B cell (primary cell): ENCODE measurements around the gene CPNE4. TPM values are rescaled to one million over a fixed set of nuclear protein-coding genes. Genes with fewer than 3 reads are reported as not detected.

Experiments
- ATAC-seq: fragments of 200-7000 bp; cut with Tn5 transposase; one replicate; pipeline ENCODE4 v1.10.0; 2021; ENCODE audit warnings: low read depth, mild to moderate bottlenecking, moderate number of reproducible peaks, moderate library complexity
- CTCF ChIA-PET: fragments of 350-600 bp; sonication (Branson Sonifier 250); formaldehyde crosslinking; loops from one replicate; lab custom pipeline; 2021; ENCODE audit warnings: antibody characterized with exemption, inconsistent platforms; lab: Charles Lee
- POLR2A ChIA-PET: fragments of 350-600 bp; sonication (Branson Sonifier 250); formaldehyde crosslinking; loops from one replicate; lab custom pipeline; 2021; ENCODE audit warnings: antibody characterized with exemption; lab: Charles Lee
- DNase-seq: peaks from one replicate; pipeline ENCODE4 v3.0.0; 2013
- H2AFZ ChIP-seq: 2 replicates; pipeline ENCODE4 v1.6.1; 2012; ENCODE audit warnings: mild to moderate bottlenecking, low read depth, low read length; ENCODE audit not compliant: insufficient read depth, poor library complexity, severe bottlenecking
- H3K27ac ChIP-seq, 2 donors: 1 replicate in 1 of 2; 2 replicates in 1 of 2; pipeline ENCODE4 v1.5.1; 2012 to 2013; ENCODE audit warnings: low read length in 2 of 2, mild to moderate bottlenecking in 2 of 2, moderate library complexity in 1 of 2
- H3K27me3 ChIP-seq, 4 experiments: fragments of 200-600 bp in 1 of 4; sonication (generic) in 1 of 4; replicated peaks in 1 of 4; 1 replicate in 2 of 4; 2 replicates in 2 of 4; pipeline versions ENCODE4 v1.6.1 to v1.7.0; 2013 to 2016; ENCODE audit warnings: low read length in 3 of 4, mild to moderate bottlenecking in 2 of 4, mixed read lengths in 1 of 4, moderate library complexity in 1 of 4; ENCODE audit not compliant: insufficient read depth in 4 of 4, control insufficient read depth in 3 of 4; ENCODE audit errors: control extremely low read depth in 1 of 4
- H3K36me3 ChIP-seq, 2 experiments: replicated peaks in 1 of 2; 1 replicate in 1 of 2; 2 replicates in 1 of 2; pipeline versions ENCODE4 v1.6.1 to v1.7.1; 2013; ENCODE audit warnings: low read length in 1 of 2; ENCODE audit not compliant: insufficient read depth in 2 of 2, control insufficient read depth in 1 of 2; ENCODE audit errors: control extremely low read depth in 1 of 2, extremely low read depth in 1 of 2
- H3K4me1 ChIP-seq, 2 donors: fragments of 200-600 bp in 1 of 2; sonication (generic) in 1 of 2; 1 replicate in 1 of 2; 2 replicates in 1 of 2; pipeline versions ENCODE4 v1.5.1 to v1.6.1; 2013 to 2017; ENCODE audit warnings: low read length in 2 of 2; ENCODE audit not compliant: control insufficient read depth in 2 of 2, insufficient read depth in 2 of 2
- H3K4me2 ChIP-seq: replicated peaks from 2 replicates; pipeline ENCODE3; 2012; ENCODE audit warnings: mild to moderate bottlenecking, low read depth, low read length; ENCODE audit not compliant: poor library complexity, severe bottlenecking
- H3K4me3 ChIP-seq, 5 experiments: fragments of 200-600 bp in 1 of 5; sonication (generic) in 1 of 5; 1 replicate in 3 of 5; 2 replicates in 2 of 5; pipeline versions ENCODE4 v1.5.1 to v1.7.0; 2011 to 2016; ENCODE audit warnings: low read length in 4 of 5, mild to moderate bottlenecking in 4 of 5, low read depth in 2 of 5, control low read depth in 1 of 5, moderate library complexity in 1 of 5; ENCODE audit not compliant: insufficient read depth in 1 of 5; ENCODE audit errors: control extremely low read depth in 1 of 5, extremely low read depth in 1 of 5
- H3K79me2 ChIP-seq: fragments of 200-600 bp; sonication (generic); one replicate; pipeline ENCODE4 v1.6.0; 2016; ENCODE audit warnings: low read length; ENCODE audit not compliant: control insufficient read depth, insufficient read depth
- H3K9ac ChIP-seq: fragments of 200-600 bp; sonication (generic); 2 replicates; pipeline ENCODE4 v1.6.1; 2017; ENCODE audit warnings: mild to moderate bottlenecking, low read length, moderate library complexity
- H3K9me3 ChIP-seq, 3 donors: one replicate each; pipeline versions ENCODE4 v1.6.1 to v1.7.1; 2013; ENCODE audit warnings: low read length in 2 of 3; ENCODE audit not compliant: control insufficient read depth in 2 of 3, insufficient read depth in 1 of 3; ENCODE audit errors: control extremely low read depth in 1 of 3
- H4K20me1 ChIP-seq: 2 replicates; pipeline ENCODE4 v1.6.0; 2012; ENCODE audit warnings: mild to moderate bottlenecking, low read length; ENCODE audit not compliant: insufficient read depth, control insufficient read depth, poor library complexity, severe bottlenecking
- H3K27ac Mint-ChIP-seq: one replicate; pipeline ENCODE4 v1.8.0; 2021; ENCODE audit warnings: mixed read lengths
- H3K27me3 Mint-ChIP-seq: one replicate; pipeline ENCODE4 v1.8.0; 2021; ENCODE audit warnings: mixed read lengths
- H3K4me1 Mint-ChIP-seq: one replicate; pipeline ENCODE4 v1.8.0; 2021; ENCODE audit warnings: mixed read lengths
- H3K4me3 Mint-ChIP-seq: one replicate; pipeline ENCODE4 v1.8.0; 2021; ENCODE audit warnings: mixed read lengths
- H3K9me3 Mint-ChIP-seq: one replicate; pipeline ENCODE4 v1.8.0; 2022; ENCODE audit warnings: mixed read lengths; ENCODE audit not compliant: insufficient read depth
- EZH2 ChIP-seq: IDR thresholded peaks from 2 replicates; pipeline ENCODE4 v1.6.1; 2012; ENCODE audit warnings: borderline replicate concordance, low read depth, mild to moderate bottlenecking, moderate library complexity, low read length; ENCODE audit not compliant: insufficient read depth, poor library complexity, severe bottlenecking
- WGBS: methylation state at CpG from one replicate; pipeline ENCODE4 v1.1.5; 2013; ENCODE audit warnings: missing lambda C conversion rate; ENCODE audit not compliant: insufficient coverage; 5-methylcytosine and 5-hydroxymethylcytosine counted together
- intact Hi-C: fragments of 100-400 bp; cut with micrococcal nuclease; formaldehyde crosslinking; loops from one replicate; pipeline ENCODE4 v1.10.0; 2022
- polyA plus RNA-seq: library from polyadenylated mRNA; depleted of rRNA; stranded (reverse); fragments of >200 nt; gene quantifications from 2 replicates; pipeline ENCODE4 v1.2.3, GENCODE V29; 2012
- total RNA-seq, 2 donors: library from RNA; stranded (reverse); fragments of 120-200 nt in 1 of 2; gene quantifications; 1 replicate in 1 of 2; 2 replicates in 1 of 2; pipeline versions ENCODE4 v1.2.3 to v1.2.4, GENCODE V29; 2013 to 2022
- TF ChIP-seq, protein P1 (sequence below): fragments of 200-600 bp; IDR thresholded peaks from one replicate; pipeline ENCODE4 v1.8.0; 2022; ENCODE audit warnings: antibody characterized with exemption, mild to moderate bottlenecking

The CPNE4 gene
- total and polyA plus RNA-seq, 2 donors (not counting 1 experiment from before 2014, with no cell fraction given): not detected

DNA sequence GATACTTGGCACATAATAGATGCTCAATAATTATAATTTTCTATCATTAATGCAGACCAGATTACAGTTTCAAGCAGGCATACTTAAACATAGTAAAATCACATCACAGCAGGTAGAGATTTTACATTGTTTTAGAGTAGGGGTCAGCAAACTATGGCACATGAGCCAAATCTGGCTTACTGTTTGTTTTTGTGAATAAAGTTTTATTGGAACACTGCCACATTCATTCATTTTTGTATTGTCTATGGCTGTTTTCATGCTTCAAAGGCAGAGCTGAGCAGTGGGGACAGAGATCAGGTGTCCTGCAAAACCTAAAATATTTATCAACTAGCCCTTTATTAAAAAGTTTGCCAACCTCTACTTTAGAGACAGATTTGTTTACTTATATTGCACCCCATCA is 342.5 kb downstream of the CPNE4 start:
- Histone ChIP-seq H4K20me1 (no peaks in the 10 kb centered on the region), H3K4me1 (no peaks in the 10 kb centered on the region), H3K36me3 (no peaks in the 10 kb centered on the region), H3K9ac (no peak overlapping the region), H3K4me2 (no peak overlapping the region), H3K4me3 (no peak overlapping the region), H3K27me3 (no peaks in the 10 kb centered on the region), H3K79me2 (no peaks in the 10 kb centered on the region), H3K9me3 (no peaks in the 10 kb centered on the region), H2AFZ (no peak overlapping the region), H3K27ac (no peak overlapping the region)
- DNase-seq (no peak), ATAC-seq (no peak)
- H3K27ac Mint-ChIP-seq: no peak overlapping the region
- POLR2A ChIA-PET: no interaction called here
- H3K4me1 Mint-ChIP-seq: no peaks in the 10 kb centered on the region
- H3K27me3 Mint-ChIP-seq: peaks cover 2% of the 10 kb centered on the region
- no peaks in the 10 kb centered on the region for H3K9me3 Mint-ChIP-seq
- no peak for TF ChIP-seq EZH2
- TF ChIP-seq, protein P1, sequence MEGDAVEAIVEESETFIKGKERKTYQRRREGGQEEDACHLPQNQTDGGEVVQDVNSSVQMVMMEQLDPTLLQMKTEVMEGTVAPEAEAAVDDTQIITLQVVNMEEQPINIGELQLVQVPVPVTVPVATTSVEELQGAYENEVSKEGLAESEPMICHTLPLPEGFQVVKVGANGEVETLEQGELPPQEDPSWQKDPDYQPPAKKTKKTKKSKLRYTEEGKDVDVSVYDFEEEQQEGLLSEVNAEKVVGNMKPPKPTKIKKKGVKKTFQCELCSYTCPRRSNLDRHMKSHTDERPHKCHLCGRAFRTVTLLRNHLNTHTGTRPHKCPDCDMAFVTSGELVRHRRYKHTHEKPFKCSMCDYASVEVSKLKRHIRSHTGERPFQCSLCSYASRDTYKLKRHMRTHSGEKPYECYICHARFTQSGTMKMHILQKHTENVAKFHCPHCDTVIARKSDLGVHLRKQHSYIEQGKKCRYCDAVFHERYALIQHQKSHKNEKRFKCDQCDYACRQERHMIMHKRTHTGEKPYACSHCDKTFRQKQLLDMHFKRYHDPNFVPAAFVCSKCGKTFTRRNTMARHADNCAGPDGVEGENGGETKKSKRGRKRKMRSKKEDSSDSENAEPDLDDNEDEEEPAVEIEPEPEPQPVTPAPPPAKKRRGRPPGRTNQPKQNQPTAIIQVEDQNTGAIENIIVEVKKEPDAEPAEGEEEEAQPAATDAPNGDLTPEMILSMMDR: no peak
- H3K4me3 Mint-ChIP-seq: no peak overlapping the region
- CTCF ChIA-PET: no interaction called here
- intact Hi-C loops: no loop called here

DNA sequence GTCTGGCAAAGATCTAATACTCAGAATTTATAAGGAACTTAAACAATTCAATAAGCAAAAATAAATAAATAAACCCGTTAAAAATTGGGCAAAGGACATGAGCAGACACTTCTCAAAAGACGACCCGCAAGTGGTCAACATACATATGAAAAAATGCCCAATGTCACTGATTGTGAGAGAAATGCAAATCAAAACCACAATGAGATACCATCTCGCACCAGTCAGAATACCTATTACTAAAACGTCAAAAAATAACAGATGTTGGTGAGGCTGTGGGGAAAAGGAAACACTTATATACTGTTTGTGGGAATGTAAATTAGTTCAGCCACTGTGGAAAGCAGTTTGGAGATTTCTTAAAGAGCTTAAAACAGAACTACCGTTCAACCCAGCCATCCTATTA is 344.0 kb downstream of the CPNE4 start:
- intact Hi-C loops: no loop called here
- H3K9me3 Mint-ChIP-seq: no peaks in the 10 kb centered on the region
- Histone ChIP-seq H3K27ac (no peak overlapping the region), H3K36me3 (no peaks in the 10 kb centered on the region), H3K9me3 (no peaks in the 10 kb centered on the region), H3K27me3 (no peaks in the 10 kb centered on the region), H2AFZ (no peak overlapping the region), H3K4me1 (no peaks in the 10 kb centered on the region), H3K4me2 (no peak overlapping the region), H3K79me2 (no peaks in the 10 kb centered on the region), H3K4me3 (no peak overlapping the region), H3K9ac (no peak overlapping the region), H4K20me1 (no peaks in the 10 kb centered on the region)
- WGBS: 67% methylated on average over 1 of the region's 6 CpGs
- TF ChIP-seq, protein P1: no peak
- no peak for TF ChIP-seq EZH2
- DNase-seq (no peak), ATAC-seq (no peak)
- no peak overlapping the region for H3K27ac Mint-ChIP-seq
- CTCF ChIA-PET: no interaction called here
- POLR2A ChIA-PET: no interaction called here
- no peak overlapping the region for H3K4me3 Mint-ChIP-seq
- peaks cover 9% of the 10 kb centered on the region for H3K27me3 Mint-ChIP-seq
- H3K4me1 Mint-ChIP-seq: no peaks in the 10 kb centered on the region
